B cell (primary cell): ENCODE measurements around the gene PPIAL4G.

Experiments
- EZH2 ChIP-seq: IDR thresholded peaks from 2 replicates; pipeline ENCODE4 v1.6.1; 2012; ENCODE audit warnings: borderline replicate concordance, low read depth, mild to moderate bottlenecking, moderate library complexity, low read length; ENCODE audit not compliant: insufficient read depth, poor library complexity, severe bottlenecking
- TF ChIP-seq, protein P1 (sequence below): fragments of 200-600 bp; IDR thresholded peaks from one replicate; pipeline ENCODE4 v1.8.0; 2022; ENCODE audit warnings: antibody characterized with exemption, mild to moderate bottlenecking

- TF ChIP-seq, protein P1, sequence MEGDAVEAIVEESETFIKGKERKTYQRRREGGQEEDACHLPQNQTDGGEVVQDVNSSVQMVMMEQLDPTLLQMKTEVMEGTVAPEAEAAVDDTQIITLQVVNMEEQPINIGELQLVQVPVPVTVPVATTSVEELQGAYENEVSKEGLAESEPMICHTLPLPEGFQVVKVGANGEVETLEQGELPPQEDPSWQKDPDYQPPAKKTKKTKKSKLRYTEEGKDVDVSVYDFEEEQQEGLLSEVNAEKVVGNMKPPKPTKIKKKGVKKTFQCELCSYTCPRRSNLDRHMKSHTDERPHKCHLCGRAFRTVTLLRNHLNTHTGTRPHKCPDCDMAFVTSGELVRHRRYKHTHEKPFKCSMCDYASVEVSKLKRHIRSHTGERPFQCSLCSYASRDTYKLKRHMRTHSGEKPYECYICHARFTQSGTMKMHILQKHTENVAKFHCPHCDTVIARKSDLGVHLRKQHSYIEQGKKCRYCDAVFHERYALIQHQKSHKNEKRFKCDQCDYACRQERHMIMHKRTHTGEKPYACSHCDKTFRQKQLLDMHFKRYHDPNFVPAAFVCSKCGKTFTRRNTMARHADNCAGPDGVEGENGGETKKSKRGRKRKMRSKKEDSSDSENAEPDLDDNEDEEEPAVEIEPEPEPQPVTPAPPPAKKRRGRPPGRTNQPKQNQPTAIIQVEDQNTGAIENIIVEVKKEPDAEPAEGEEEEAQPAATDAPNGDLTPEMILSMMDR, result no peak
- TF ChIP-seq EZH2, result no peak
These were observed 48.3 kb downstream of the PPIAL4G start for GRCh38 chr1:148434832-148435231.
